Activated effector memory CD4-positive, alpha-beta T cell treated with anti-CD3 and anti-CD28 coated beads, Interleukin-2, amount 50 U/mL, for 16 hours (primary cell): ENCODE data around the gene DNAH1.

Source experiments
- DNase-seq: peaks from one replicate; pipeline ENCODE4 v3.0.0-alpha.2; 2020

DNAH1 gene

DNA sequence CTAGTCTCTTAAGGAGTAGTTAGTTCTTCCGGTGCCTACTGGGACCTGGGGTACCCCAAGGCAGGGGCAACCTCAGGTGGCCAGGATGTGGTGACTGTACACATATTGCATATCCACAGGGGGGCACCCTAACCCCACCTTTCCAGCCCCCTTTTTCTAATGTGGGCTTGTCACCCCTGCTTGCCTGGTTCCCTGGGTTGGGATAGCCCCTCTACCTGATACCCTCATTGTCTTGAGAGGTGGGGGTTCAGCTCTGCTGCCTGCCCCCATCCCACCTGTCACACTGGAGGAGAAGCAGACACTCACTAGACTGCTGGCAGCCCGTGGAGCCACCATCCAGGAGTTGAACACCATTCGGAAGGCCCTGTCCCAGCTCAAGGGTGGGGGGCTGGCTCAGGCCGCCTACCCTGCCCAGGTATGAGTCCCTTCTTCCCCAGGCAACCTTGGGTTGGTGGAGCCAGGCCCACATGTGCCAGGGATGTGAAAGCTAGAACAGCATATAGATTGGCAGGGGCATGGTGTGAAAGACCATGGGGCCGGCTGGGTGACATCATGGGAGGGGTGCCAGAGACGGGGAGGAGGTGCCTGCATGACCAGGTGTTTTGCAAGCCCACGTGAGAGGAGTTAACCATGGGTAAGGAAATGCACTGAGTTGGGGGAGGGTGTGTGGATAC is 24.5 kb upstream of the DNAH1 start:
- DNase-seq: peak; percentile 72

DNA sequence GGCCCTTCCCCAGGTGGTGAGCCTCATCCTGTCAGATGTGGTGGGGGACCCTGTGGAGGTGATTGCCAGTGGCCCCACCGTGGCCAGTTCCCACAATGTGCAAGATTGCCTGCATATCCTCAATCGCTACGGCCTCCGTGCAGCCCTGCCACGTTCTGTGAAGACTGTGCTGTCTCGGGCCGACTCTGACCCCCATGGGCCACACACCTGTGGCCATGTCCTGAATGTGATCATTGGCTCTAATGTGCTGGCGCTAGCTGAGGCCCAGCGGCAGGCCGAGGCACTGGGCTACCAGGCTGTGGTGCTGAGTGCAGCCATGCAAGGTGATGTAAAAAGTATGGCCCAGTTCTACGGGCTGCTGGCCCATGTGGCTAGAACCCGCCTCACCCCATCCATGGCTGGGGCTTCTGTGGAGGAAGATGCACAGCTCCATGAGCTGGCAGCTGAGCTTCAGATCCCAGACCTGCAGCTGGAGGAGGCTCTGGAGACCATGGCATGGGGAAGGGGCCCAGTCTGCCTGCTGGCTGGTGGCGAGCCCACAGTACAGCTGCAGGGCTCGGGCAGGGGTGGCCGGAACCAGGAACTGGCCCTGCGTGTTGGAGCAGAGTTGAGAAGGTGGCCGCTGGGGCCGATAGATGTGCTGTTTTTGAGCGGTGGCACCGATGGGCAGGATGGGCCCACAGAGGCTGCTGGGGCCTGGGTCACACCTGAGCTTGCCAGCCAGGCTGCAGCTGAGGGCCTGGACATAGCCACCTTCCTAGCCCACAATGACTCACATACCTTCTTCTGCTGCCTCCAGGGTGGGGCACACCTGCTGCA is 23.7 kb upstream of the DNAH1 start:
- no peak for DNase-seq

DNA sequence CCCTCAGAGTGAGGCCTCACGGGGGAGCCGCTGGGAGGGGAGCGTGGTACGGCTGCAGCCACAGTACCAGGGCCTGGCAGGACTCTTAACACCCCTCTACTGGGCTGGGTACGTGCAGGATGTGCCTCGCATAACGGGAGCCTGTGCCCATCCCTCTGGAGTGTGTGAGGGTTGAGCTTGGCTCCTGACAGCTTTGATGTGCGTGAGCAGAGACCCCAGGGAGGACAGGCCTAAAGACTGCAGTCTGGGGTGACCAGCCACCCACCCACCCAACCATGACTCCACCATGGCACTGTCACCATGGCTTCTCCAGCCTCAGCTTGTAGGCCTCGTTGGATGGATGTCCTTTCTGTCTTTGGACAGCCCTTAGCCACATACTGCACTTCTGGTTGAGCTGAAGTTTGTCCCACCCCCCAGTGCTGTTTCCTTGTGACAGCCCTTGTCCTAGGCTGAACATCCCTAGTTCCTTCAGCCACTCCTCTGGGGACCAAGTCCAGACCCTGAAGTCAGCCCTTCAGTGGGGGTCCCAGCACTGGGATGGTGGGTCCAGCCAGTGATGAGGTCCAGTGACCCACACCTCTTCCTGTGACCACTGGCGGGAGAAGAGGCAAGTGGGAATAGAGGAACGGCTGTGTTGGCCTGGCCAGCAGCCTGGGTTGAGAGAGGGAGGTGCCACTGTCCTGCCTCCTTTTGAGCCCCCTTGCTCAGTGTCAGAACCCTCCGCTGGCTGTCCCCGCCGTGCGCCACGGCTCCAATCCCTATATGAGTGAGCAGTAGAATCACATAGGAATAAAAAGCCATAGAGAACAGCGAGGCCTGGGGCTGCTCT is 22.4 kb upstream of the DNAH1 start:
- no peak for DNase-seq

DNA sequence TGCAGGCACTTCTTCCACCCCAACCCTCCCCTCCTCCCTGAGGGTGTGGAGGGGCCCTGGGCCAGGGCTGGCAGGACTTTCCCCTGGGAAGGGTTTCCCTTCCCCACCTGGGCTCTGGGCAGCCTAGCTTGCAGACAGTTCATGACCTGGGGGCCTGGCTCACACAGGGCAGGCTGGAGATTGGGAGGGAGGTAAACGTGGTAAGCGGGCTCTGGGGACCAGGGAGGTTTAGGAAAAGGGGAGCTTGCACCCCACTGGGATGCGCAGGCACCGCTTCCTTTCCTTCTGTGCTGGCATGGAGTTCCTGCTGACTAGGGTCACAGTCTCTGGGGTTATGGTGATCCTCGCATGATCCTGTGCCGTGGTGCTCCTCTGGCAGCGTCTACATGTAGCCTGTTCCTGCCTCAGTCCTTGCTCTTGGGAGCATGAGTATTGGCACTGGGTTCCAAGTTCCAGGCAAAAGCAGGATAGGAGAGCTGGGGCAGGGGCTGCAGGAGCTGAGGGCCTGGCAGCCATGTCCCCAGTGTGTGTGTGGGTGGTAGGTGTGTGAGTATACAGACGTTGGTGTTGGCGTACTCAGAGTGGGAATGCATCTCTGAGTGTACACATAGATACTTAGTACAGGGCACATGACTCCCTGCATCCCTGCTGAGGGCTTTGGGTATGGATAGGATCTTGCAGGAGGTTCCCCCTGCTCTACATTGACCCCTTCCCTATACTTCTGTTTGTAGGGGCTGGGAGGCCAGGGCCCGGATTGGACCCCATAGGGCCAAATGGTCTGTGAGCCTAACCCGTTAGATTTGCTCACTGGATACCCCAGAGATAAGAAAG is 21.6 kb upstream of the DNAH1 start:
- DNase-seq: no peak

DNA sequence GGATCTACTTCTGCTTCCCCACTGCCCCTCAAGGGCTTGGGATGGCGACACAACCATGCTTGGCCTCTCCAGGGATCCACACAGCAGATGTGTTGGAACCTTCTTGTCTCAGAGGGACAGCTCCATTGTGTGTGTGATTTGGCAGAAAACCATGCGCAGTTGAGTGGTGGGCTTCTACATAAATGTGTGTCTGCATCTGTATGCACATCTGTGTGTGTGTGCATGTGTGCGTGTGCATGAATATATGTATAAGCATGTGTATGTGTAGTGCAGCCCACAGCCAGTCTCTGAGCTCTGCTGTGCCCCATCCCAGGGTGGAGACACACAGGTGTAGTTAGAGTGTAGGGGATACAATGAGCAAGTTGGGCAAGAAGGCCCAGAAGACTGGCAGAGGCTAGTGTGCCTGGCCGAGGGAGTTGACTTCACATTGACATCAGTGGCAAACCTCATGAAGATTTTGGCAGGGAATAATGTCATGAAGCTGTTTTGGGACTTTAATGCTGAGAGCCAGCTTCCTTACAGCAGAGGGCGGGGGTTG is 20.4 kb upstream of the DNAH1 start:
- DNase-seq: no peak

DNA sequence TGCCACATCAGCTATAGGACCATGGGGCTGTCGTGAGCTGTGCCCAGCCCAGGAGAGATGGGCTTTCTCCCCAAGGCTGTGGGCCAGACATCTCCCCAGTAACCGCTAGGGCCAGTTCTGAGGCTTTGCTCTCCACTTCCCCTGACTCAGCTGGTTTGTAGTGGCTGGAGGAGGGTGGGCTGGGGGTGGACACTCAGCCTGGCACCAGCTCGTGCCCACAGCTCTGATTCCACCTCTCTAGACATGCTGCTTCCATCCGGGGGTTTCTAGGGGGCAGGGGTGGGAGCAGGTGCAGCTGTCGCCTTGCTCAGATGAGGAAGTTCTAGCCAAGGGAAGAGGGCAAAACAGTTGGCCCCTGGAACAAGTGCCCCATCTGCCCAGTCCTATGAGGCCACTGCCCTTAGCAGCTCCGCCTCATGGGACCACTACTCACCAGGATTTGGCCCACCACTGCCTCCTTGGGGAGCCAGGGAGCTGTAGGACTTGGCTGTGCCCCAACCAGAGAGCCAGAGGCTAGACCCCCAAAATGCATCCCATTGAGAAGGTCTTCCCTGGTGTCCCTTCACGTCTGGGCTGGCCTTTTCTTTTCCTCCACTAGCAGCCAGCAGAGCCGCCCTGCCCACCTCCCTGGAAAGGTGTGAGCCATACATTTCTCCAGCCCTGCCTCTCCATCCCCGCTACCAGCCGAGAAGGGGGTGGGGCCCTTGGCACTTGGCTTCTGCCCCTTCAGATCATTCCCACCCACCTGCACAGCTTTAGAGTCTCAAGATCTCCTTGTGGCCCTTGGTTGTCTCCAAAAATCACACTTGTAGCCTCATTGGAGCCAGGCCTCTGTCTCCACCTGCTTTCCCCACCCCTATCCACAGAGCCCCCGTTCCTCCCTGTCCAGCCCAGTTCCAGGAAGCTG is 18.6 kb upstream of the DNAH1 start:
- no peak for DNase-seq

DNA sequence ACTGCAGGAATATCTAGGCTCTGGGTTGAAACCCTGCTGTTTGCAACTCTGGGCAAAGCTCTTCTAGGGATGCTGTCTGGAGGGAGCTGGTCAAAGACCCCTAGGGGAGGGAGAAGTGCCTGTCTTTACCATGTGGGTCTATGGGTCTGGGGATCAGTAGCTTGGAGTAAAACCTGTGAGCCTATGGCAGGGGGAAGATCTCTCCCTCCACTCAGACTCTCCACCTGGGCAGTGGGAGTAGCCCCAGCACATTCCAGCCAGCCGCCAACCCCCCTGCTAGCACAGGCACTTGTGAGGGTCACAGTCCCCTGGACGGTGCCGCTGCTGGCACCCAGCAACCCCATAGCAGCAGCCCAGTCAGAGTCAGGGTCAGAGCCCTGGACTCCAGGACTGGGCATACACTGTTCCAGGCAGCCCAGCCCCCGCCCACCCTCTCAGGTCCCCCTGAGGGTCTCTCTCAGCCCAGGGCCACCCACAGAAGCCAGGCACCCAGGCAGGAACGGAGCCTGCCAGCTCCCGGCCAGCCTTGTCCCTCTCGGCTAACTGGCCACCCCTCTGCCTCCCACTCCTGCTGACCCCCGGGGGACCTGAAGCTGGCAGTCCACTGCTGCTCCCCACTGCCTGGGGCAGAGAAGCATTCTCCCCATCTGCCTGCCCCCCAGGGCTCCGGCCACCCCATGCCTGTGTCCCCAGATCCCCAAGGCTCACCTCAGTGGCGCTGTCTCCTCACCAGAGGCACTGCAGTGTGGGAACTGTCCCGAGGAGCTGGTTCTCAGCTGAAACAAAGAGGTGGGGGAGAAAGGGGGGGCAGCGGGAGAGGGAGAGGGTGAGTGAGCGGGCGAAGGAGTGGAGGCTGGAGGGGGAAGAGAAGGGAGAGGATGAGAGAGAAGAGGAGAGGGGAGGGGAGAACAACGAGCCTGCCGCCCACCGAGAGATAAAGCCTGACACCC is 17.7 kb upstream of the DNAH1 start:
- no peak for DNase-seq

DNA sequence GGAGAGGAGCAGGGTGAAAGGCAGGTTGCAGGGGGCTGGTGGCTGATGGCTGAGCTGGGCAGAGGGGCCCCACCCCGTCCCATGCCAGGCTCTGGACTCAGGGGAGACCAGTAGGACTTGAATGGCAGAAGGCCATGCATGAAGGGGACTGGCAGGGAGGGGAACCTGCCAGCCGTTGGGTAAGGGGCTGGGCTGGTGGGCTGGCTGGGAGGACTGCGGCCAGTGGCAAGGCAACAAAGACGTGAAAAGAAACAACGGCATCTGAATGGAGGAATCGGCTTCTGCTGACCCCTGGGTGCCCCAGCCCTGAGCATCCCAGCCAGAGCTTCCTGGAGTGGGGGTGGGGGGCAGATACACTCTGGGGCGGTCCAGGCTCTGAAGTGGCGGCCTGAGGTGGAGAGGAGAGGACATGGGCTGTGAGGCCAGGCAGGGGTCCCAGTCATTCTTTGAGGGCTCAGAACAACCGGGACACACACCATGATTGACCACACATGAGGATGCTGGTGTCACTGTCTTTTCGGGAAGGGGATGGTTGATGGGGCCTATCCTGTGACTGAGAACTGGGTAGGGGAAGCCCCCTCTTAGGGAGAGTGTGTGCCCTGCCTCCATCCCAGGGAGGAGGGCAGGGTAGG is 16.8 kb upstream of the DNAH1 start:
- DNase-seq: no peak

DNA sequence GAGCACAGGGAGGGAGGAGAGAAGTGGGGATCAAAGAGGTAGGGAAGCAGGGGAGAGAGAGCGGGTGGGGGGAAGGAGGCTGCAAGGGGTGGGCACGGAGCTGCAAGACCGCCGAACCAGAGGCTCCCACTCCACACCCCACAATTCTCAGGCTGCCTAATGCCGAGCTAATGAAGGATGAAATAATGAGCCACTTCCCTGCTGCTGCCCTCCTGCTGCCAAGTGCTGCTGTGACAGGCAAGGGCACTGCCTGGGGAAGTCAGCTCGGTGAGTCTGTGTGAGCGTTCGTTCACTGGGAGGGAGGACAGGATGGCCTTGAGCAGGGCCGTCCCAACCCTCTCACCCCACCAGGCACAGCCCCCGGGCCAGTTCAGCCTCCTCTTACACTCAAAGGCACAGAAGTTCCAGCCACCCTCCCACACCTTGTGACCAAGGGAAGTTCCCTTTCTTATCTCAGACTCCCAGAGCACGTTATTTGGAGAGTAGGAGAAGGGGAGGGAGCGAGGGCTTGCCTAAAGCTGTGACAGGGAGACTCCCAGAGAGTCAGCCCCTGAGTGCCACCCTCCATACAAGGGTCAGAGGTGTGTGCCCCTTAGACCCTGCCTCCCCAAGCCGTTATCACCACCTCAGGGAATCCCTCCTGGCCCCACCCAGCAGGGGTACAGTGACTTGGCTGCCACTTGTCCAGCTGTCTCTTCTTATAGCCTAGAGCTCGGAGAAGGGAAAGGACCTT is 16.1 kb upstream of the DNAH1 start:
- DNase-seq: no peak

DNA sequence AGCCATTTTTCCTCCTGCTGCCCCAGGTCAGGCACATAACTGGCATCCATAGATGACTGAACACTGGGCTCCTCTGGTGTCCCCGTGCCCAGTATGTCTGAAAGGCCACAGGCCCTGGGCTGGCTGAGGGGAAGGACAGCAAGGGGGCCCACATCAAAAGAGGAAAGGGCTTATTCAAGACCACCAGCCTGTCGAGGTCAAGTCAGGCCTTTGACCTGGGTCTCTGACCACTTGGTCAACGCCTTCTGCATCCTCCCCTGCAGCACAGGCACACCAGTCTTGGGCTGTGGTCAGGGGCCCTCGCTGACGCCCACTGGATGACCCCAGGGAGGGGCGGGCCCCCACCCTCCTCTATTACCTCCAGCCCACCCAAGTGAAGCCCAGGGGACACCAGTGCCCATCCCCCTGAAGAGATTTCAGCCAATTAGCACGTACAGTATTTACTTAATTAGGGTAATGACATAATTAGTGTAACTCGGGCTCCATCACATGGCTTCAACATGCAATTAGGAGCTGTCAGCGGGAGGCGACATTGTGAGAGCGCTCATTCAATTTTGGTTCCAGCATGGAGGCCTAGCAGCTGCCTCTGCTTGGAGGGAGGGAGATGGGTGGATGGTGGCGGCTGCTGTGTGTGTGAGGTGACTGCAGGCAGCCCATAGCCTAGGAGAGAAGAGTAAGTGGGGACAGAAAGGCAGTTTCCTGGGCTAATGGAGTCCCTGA is 13.5 kb upstream of the DNAH1 start:
- no peak for DNase-seq

DNA sequence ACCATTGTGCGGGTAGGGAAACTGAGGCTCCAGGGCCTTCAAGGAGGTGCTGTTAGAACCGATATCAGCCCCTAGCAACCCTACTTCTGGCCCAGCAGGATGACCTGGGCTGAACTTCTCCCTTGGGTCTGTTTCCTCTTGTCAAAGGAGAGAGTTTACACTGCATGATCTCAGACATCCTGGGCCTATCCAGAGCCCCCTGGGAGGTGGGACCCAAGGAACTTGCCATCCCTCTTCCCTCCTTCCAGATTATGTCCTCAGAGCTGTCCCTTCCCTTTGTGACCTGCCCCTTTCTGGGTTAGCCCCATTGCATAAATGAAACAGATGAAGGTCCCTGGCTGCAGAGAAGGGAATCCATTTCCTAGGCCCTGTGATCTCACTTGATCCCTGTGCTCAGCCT is 12.3 kb upstream of the DNAH1 start:
- no peak for DNase-seq

DNA sequence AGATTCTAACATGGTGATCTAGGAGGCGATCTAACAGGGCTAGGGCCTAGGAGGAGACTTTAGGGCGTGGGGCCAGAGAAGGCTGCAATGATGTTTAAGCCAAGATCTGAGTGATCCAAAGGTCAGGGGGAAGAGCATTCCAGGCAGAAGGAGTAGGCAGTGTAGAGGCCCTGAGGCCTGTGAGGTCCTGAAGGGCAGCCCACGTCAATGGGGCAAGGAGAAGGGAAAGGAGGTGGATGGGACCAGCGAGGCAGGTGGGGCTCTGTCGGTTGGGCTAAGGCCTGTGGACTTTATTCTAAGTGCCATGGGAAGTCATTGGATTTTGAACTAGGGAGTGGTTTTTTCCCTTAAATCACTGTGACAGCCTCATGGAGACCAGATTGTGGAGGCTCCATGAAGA is 10.2 kb upstream of the DNAH1 start:
- DNase-seq: no peak

DNA sequence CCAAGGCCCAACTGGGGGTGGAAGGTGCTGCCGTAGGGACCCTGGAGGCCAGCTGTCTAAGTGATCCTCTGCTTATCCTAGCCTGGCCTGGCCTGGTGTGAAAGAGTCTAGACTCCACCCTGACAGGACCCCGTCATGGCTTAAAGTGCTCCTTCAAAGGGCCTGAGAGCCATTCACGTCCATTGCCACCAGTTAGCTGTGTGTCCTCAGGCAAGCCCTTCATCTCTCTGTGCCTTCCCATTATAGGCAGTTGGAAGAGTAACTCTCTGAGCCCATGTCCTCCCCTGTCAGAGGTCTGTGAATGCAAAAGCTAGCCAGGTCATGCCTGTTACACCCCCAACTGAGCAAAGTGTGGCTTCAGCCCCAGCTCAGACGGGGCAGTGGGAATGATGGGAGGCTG is 9.1 kb upstream of the DNAH1 start:
- no peak for DNase-seq

DNA sequence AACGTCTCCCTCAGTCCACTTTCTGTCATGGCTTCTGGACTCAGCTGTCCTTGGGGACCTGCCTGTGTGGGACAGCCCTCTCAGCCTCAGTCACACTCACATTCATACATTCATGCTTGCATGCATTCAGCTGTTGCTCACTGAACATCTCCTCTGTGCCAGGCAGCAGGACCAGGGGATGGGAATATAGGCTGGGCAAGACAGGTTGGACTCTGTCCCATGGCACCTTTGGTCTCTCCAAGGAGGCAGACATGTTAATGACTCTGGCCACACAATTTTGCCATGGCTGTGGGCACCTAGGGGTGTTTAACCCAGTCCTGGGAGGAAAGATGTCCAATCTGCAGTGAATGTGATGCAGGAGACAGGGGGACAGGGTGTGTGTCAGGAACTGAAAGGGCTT is 7.8 kb upstream of the DNAH1 start:
- DNase-seq: no peak

DNA sequence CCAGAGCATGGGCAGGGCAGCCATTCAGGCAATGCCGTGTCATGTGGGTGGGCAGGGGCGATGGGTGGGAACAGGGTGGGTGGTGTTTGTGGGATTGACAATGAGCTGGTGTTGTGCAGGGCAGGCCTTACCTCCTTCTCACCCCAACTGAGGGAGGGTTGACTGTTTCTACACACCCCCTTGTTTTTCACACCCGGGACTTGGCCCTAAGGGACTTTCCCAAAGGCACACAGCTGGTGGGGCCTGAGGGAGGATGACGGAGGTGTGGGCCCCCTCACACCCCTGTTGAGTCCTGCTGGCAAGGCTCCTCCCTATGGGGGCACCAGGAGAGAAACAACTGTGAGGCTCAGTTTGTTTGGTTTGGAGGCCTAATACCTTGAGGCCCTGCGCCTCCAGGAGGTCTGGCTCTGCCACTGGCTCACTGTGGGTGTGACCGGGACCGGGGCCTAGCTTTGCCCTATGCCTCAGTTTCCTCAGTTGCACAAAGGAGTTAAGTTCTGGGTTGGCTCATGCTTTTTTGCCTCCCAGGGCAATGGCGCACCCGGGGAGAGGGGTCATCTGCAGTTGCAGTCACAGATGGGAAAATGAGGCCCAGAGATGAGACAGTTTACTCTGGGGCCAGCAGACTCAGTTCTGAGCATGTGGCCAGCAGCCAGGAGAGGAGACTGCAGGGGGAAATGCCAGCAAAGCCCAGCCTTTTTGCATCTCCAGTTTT is 5.1 kb upstream of the DNAH1 start:
- peak; percentile 72 for DNase-seq

DNA sequence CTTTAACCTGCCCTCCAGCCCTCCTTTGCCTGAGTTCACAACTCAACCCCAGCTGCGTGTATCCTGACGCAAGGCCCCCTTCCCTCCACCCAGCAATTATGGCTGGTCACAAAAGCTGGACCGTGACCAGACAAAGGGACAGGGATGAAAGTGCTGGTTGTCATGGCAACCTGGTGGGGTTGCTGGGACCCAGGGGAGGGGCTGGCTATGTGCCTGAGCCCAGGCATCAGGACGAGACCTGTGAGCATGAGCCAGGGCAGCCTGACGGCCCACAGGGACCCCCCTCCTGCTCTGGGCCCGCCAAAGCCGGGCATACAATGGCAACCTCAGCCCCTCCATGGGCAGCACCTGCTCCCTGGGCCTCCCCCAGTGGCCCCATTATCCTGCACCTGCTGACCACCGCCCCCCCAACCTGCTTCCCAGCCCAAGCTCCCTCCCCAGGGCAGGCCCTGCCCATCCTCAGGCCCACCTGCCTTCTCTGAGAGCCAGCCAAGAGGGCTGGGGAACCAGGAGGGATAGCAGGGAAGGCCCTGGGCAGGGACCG is 4.5 kb upstream of the DNAH1 start:
- DNase-seq: no peak

DNA sequence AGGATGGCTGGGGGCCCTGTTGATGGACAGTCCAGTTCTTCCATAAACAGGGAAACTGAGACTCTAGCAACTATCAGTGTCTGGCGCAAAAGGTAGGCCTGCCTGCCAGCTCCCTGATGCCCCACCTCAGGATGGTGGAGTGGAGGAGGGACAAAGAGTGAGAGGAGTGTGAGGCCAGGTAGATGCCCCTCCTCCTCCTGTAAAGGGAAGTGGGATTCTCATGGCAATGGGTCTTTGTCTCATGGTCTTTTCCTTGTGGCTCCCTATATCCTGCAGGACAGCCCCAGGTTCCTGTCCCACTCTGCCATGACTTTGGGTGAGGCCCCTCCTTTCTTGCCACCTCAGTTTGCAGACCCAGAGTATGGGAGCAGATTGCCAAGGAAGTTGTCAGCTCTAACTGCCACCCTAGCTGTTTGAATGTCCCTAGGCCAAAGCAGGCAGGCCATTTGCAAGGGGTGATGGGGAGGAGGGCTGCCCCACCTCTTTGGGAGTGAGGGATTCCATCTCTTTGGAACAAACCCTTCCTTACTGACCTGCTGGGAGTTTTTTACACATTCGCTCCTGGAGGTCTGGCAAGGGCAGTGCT is 2.8 kb upstream of the DNAH1 start:
- no peak for DNase-seq
